Esophagus muscularis mucosa (tissue), 3 donors: ENCODE results near the gene CFAP410.

Experiments used
- POLR2A ChIP-seq: fragments of 450-650 bp; IDR thresholded peaks from one replicate; pipeline ENCODE4 v1.6.1; 2017; ENCODE audit warnings: antibody characterized with exemption, moderate library complexity, mild to moderate bottlenecking, low read depth
- TF ChIP-seq, protein P1 (sequence below), 3 experiments: fragments of 200-600 bp in 2 of 3; fragments of 450-650 bp in 1 of 3; sonication (generic) in 2 of 3; IDR thresholded peaks; one replicate each; pipeline ENCODE4 v1.5.1; 2017 to 2019; ENCODE audit warnings: antibody characterized with exemption in 3 of 3, mild to moderate bottlenecking in 2 of 3, moderate library complexity in 1 of 3

DNA sequence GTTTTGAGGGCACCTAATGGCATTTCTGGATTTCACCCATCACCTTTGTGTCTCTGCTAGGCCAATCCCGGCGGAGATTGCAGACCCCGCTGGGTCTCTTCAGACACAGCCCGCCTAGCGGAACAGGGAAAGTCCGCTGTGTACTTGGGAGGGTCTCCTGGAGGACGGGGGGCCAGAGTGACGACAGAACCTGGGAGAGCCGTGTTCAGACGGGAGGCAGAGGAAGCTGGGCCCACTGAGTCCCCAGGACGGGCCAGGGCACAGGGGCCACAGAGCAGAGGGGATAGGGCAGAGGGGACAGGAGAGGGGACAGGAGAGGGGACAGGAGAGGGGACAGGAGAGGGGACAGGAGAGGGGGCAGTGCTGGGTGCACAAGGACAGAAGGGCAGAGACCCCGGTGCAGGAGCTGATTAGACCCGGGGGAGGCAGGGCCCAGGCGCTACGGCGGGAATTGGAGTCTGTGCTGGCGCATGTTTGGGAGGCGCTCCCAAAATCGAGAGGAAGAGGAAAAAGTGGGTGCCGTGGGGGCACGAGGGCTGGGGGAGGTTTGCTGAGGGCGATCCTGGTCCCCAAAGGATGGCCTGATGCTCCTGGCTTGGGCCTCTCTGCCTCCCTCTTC is 26.9 kb upstream of the CFAP410 start:
- TF ChIP-seq, protein P1, sequence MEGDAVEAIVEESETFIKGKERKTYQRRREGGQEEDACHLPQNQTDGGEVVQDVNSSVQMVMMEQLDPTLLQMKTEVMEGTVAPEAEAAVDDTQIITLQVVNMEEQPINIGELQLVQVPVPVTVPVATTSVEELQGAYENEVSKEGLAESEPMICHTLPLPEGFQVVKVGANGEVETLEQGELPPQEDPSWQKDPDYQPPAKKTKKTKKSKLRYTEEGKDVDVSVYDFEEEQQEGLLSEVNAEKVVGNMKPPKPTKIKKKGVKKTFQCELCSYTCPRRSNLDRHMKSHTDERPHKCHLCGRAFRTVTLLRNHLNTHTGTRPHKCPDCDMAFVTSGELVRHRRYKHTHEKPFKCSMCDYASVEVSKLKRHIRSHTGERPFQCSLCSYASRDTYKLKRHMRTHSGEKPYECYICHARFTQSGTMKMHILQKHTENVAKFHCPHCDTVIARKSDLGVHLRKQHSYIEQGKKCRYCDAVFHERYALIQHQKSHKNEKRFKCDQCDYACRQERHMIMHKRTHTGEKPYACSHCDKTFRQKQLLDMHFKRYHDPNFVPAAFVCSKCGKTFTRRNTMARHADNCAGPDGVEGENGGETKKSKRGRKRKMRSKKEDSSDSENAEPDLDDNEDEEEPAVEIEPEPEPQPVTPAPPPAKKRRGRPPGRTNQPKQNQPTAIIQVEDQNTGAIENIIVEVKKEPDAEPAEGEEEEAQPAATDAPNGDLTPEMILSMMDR (IDR thresholded peaks at IDR 0.05) = no peak
- TF ChIP-seq POLR2A = no peak
